ENCODE results near the gene BCOR.
A peak's percentile ranks its signal among the peaks of the same experiment; 100 is the strongest.

BCOR gene

GRCh38 chrX:40019541-40019940 lies 78.2 kb downstream of the BCOR start:
- no peak for DNase-seq (ENCODE audit: low read depth in 2 of 2)

GRCh38 chrX:40018041-40018440 lies 79.7 kb downstream of the BCOR start:
- no peak for DNase-seq (ENCODE audit: low read depth in 2 of 2)

GRCh38 chrX:40016749-40017148 lies 81.0 kb downstream of the BCOR start:
- DNase-seq (ENCODE audit: low read depth in 2 of 2) = no peak

- no peak for DNase-seq (ENCODE audit: low read depth in 2 of 2)
These were observed 82.1 kb downstream of the BCOR start for GRCh38 chrX:40015693-40016092.

- DNase-seq (ENCODE audit: low read depth in 2 of 2) = no peak
These were observed 84.2 kb downstream of the BCOR start for GRCh38 chrX:40013266-40014195.

- DNase-seq (ENCODE audit: low read depth in 2 of 2) = no peak
These were observed 84.9 kb downstream of the BCOR start for GRCh38 chrX:40012868-40013265.

GRCh38 chrX:40012039-40012867 lies 85.5 kb downstream of the BCOR start:
- no peak for DNase-seq (ENCODE audit: low read depth in 2 of 2)

GRCh38 chrX:40011322-40012038 lies 86.3 kb downstream of the BCOR start:
- no peak for DNase-seq (ENCODE audit: low read depth in 2 of 2)

- no peak for DNase-seq (ENCODE audit: low read depth in 2 of 2)
These were observed 87.0 kb downstream of the BCOR start for GRCh38 chrX:40010550-40011321.

GRCh38 chrX:40009890-40010289 lies 87.9 kb downstream of the BCOR start:
- no peak for DNase-seq (ENCODE audit: low read depth in 2 of 2)

- no peak for DNase-seq (ENCODE audit: low read depth in 2 of 2)
These were observed 88.3 kb downstream of the BCOR start for GRCh38 chrX:40009462-40009851.

GRCh38 chrX:40008791-40009461 lies 88.8 kb downstream of the BCOR start:
- DNase-seq (ENCODE audit: low read depth in 2 of 2) = peak in 1 of 2 donors; percentile 34

- DNase-seq (ENCODE audit: low read depth in 2 of 2) = no peak
These were observed 89.7 kb downstream of the BCOR start for GRCh38 chrX:40007756-40008705.

- DNase-seq (ENCODE audit: low read depth in 2 of 2) = no peak
These were observed 90.5 kb downstream of the BCOR start for GRCh38 chrX:40007131-40007755.

- no peak for DNase-seq (ENCODE audit: low read depth in 2 of 2)
These were observed 91.4 kb downstream of the BCOR start for GRCh38 chrX:40006106-40007017.

- DNase-seq (ENCODE audit: low read depth in 2 of 2) = no peak
These were observed 92.3 kb downstream of the BCOR start for GRCh38 chrX:40005292-40006011.

- no peak for DNase-seq (ENCODE audit: low read depth in 2 of 2)
These were observed 92.9 kb downstream of the BCOR start for GRCh38 chrX:40004921-40005291.

GRCh38 chrX:40004246-40004535 lies 93.6 kb downstream of the BCOR start:
- no peak for DNase-seq (ENCODE audit: low read depth in 2 of 2)

All from stimulated activated CD4-positive, alpha-beta T cell treated with anti-CD3 and anti-CD28 coated beads, Interleukin-4, amount 100 ng/mL, for 48 hours (primary cell).